ENCODE measurements around the gene CSMD2. TPM values are rescaled to one million over a fixed set of nuclear protein-coding genes. Genes with fewer than 3 reads are reported as not detected.

CSMD2 gene
- polyA plus RNA-seq, 1 of the 3 experiments (the other 2 are of a cell fraction) = not detected

DNA sequence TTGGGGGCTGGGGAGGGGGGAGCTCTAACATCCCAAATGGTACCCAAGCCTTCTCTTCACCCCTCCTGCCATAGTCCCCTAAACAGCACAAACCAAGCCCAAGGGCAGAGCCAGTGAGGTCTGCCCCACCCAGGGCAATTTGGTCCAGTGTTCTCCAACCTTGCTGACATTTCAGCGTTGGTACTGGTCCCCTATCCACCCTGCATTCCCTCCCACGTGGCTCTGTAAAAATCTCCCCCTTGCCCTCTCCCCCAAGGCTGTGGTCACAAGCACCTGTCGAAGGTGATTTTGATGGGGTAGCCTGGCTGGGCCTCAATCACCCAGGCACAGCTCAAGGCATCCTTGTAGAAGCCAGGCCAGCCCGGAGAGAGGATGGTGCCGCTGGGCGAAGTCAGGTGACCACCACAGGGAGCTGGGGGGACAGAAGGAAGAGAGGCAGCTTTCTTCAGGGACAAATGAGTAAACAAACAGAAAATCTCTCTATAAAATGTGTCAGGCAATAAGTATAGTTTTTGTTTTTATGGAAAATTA lies 438.7 kb downstream of the CSMD2 start:
- Histone ChIP-seq H4K20me1 (ENCODE audit: insufficient read depth) (no peaks in the 10 kb centered on the region), H3K36me3 (replicated peaks in 1 of 2; ENCODE audit: control insufficient read depth in 1 of 2, insufficient read depth in 2 of 2, low read length in 1 of 2) (no peaks in the 10 kb centered on the region), H3K27ac (ENCODE audit: low read depth in 2 of 2, low read length in 1 of 2) (no peak overlapping the region), H3K9ac (no peak overlapping the region), H3K9me3 (no peaks in the 10 kb centered on the region), H3K4me1 (ENCODE audit: control insufficient read depth in 1 of 2, insufficient read depth in 2 of 2, low read depth in 1 of 2, low read length in 1 of 2) (no peaks in the 10 kb centered on the region; a peak in 1 of 4 replicates), H3K4me3 (ENCODE audit: low read depth in 2 of 2, low read length in 1 of 2) (no peak overlapping the region), H3K4me2 (no peak overlapping the region), H3K9me2 (no peaks in the 10 kb centered on the region), H3F3A (replicated peaks; ENCODE audit: insufficient read depth) (no peaks in the 10 kb centered on the region), H3K79me2 (ENCODE audit: insufficient read depth) (no peaks in the 10 kb centered on the region), H3K27me3 (ENCODE audit: insufficient read depth) (no peaks in the 10 kb centered on the region), H2AFZ (ENCODE audit: low read depth) (no peak overlapping the region)
- TF ChIP-seq RXRA (IDR thresholded peaks at IDR 0.05; ENCODE audit: borderline replicate concordance, low read depth) = no peak
- no peak for TF ChIP-seq YY1 (IDR thresholded peaks at IDR 0.05; ENCODE audit: low read depth)
- TF ChIP-seq EP300 (IDR thresholded peaks at IDR 0.05; ENCODE audit: borderline replicate concordance in 1 of 2, low read depth in 1 of 2, low read length in 1 of 2) = no peak
- TF ChIP-seq MXI1 (IDR thresholded peaks at IDR 0.05; ENCODE audit: low read depth, low read length) = no peak
- TF ChIP-seq EZH2phosphoT487 (IDR thresholded peaks at IDR 0.05; ENCODE audit: borderline replicate concordance, low read depth) = no peak
- TF ChIP-seq PBX3 (IDR thresholded peaks at IDR 0.05) = no peak
- TF ChIP-seq MEF2A (IDR thresholded peaks at IDR 0.05; ENCODE audit: borderline replicate concordance, low read depth) = no peak
- TF ChIP-seq RCOR1 (IDR thresholded peaks at IDR 0.05; ENCODE audit: low read length) = no peak
- TF ChIP-seq TEAD4 (IDR thresholded peaks at IDR 0.05; ENCODE audit: borderline replicate concordance, insufficient read depth) = no peak
- POLR2A ChIA-PET = no interaction called here
- DNase-seq = no peak
- CTCF ChIA-PET = interaction anchor here (1.1 to 2.6 kb wide), 5 partner anchors 9 to 437 kb away, joined by 3 to 10 read pairs (median 7); no protein-coding TSS in a partner anchor
- WGBS (ENCODE audit: low lambda C conversion rate) = 33% methylated on average over 6 of the region's 6 CpGs

GRCh38 chr1:33725556-33726160 lies 439.4 kb downstream of the CSMD2 start:
- no peaks in the 10 kb centered on the region for H3K9me2 ChIP-seq
- H3K9me3 ChIP-seq = no peaks in the 10 kb centered on the region
- ChIA-PET POLR2A (no interaction called here), CTCF (interaction anchor here (0.9 to 2.6 kb wide), 7 partner anchors 9 to 438 kb away, joined by 3 to 10 read pairs (median 3); no protein-coding TSS in a partner anchor)
- DNase-seq = no peak
- H3K36me3 ChIP-seq (replicated peaks in 1 of 2; ENCODE audit: control insufficient read depth in 1 of 2, insufficient read depth in 2 of 2, low read length in 1 of 2) = no peaks in the 10 kb centered on the region
- no peaks in the 10 kb centered on the region for H3K79me2 ChIP-seq (ENCODE audit: insufficient read depth)
- no peak overlapping the region for H2AFZ ChIP-seq (ENCODE audit: low read depth)
- H3K4me2 ChIP-seq = no peak overlapping the region
- no peaks in the 10 kb centered on the region; a peak in 1 of 4 replicates for H3K4me1 ChIP-seq (ENCODE audit: control insufficient read depth in 1 of 2, insufficient read depth in 2 of 2, low read depth in 1 of 2, low read length in 1 of 2)
- H3K9ac ChIP-seq = no peak overlapping the region
- no peak overlapping the region for H3K27ac ChIP-seq (ENCODE audit: low read depth in 2 of 2, low read length in 1 of 2)
- WGBS (ENCODE audit: low lambda C conversion rate) = 49% methylated on average over 4 of the region's 4 CpGs
- no peak overlapping the region for H3K4me3 ChIP-seq (ENCODE audit: low read depth in 2 of 2, low read length in 1 of 2)
- H3K27me3 ChIP-seq (ENCODE audit: insufficient read depth) = no peaks in the 10 kb centered on the region
- no peaks in the 10 kb centered on the region for H3F3A ChIP-seq (replicated peaks; ENCODE audit: insufficient read depth)
- H4K20me1 ChIP-seq (ENCODE audit: insufficient read depth) = no peaks in the 10 kb centered on the region
- TF ChIP-seq REST (IDR thresholded peaks at IDR 0.05; ENCODE audit: low read depth, low read length) (no peak), RCOR1 (IDR thresholded peaks at IDR 0.05; ENCODE audit: low read length) (no peak), YY1 (IDR thresholded peaks at IDR 0.05; ENCODE audit: low read depth) (no peak), RXRA (IDR thresholded peaks at IDR 0.05; ENCODE audit: borderline replicate concordance, low read depth) (no peak), ELF1 (IDR thresholded peaks at IDR 0.05) (no peak), TAF1 (IDR thresholded peaks at IDR 0.05; ENCODE audit: borderline replicate concordance, low read depth, low read length) (no peak), NFIC (IDR thresholded peaks at IDR 0.05; ENCODE audit: borderline replicate concordance) (no peak), PBX3 (IDR thresholded peaks at IDR 0.05) (no peak), POLR2AphosphoS5 (IDR thresholded peaks at IDR 0.05; ENCODE audit: low read depth, low read length) (no peak), EP300 (IDR thresholded peaks at IDR 0.05; ENCODE audit: borderline replicate concordance in 1 of 2, low read depth in 1 of 2, low read length in 1 of 2) (no peak), RFX5 (IDR thresholded peaks at IDR 0.05; ENCODE audit: low read length) (no peak)
- TF ChIP-seq, protein P1, sequence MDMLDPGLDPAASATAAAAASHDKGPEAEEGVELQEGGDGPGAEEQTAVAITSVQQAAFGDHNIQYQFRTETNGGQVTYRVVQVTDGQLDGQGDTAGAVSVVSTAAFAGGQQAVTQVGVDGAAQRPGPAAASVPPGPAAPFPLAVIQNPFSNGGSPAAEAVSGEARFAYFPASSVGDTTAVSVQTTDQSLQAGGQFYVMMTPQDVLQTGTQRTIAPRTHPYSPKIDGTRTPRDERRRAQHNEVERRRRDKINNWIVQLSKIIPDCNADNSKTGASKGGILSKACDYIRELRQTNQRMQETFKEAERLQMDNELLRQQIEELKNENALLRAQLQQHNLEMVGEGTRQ (IDR thresholded peaks at IDR 0.05; ENCODE audit: borderline replicate concordance, low read depth, low read length) = no peak
- TF ChIP-seq, protein P2, sequence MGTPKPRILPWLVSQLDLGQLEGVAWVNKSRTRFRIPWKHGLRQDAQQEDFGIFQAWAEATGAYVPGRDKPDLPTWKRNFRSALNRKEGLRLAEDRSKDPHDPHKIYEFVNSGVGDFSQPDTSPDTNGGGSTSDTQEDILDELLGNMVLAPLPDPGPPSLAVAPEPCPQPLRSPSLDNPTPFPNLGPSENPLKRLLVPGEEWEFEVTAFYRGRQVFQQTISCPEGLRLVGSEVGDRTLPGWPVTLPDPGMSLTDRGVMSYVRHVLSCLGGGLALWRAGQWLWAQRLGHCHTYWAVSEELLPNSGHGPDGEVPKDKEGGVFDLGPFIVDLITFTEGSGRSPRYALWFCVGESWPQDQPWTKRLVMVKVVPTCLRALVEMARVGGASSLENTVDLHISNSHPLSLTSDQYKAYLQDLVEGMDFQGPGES (IDR thresholded peaks at IDR 0.05; ENCODE audit: low read depth, low read length) = no peak
